ENCODE measurements around the gene TBC1D10B.
"Not testable (repeated sequence)": the region's sequence is repeated elsewhere in the genome, so short reads cannot be mapped to it uniquely, and the experiment has no call there.

Gene TBC1D10B

DNA sequence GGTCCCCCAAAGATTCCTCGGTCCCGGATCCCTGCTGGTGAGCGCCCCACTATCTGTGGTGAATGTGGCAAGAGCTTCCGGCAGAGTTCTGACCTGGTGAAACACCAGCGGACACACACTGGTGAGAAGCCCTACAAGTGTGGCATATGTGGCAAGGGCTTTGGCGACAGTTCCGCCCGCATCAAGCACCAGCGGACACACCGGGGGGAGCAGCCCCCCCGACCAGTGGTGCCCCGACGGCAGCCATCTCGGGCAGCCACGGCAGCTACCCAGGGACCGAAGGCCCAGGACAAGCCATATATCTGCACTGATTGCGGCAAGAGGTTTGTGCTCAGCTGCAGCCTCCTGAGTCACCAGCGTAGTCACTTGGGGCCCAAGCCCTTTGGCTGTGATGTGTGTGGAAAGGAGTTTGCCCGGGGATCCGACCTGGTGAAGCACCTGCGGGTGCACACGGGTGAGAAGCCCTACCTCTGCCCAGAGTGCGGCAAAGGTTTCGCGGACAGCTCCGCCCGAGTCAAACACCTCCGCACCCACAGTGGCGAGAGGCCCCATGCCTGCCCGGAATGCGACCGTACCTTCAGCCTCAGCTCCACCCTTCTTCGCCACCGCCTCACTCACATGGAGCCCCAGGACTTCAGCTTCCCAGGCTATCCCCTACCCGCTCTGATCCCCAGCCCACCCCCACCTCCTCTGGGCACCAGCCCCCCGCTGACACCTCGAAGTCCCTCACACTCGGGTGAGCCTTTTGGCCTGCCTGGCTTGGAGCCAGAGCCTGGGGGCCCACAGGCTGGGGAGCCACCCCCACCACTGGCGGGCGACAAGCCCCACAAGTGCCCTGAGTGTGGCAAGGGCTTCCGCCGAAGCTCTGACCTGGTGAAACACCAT lies 27.7 kb upstream of the TBC1D10B start:
- no peak for DNase-seq (ENCODE audit: low read depth in 2 of 2)

DNA sequence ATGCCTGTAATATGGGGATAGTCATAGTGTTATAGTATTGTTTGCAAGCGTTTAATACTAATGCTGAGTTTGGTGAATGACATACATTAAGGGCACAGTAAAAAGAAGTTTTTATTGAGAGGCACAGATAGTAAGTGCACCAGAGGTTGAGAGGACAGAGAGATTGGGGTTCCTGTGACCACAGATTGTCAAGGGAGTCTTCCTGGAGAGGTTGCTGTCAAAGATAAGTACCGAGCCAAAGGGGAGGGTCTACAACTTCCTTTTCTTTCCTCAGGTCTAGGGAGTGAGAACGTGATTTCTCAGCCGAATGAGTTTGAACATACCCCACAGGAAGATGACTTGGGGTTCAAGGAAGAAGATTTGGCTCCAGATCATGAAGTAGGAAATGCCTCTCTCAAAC lies 26.8 kb upstream of the TBC1D10B start:
- DNase-seq (ENCODE audit: low read depth in 2 of 2), result no peak

DNA sequence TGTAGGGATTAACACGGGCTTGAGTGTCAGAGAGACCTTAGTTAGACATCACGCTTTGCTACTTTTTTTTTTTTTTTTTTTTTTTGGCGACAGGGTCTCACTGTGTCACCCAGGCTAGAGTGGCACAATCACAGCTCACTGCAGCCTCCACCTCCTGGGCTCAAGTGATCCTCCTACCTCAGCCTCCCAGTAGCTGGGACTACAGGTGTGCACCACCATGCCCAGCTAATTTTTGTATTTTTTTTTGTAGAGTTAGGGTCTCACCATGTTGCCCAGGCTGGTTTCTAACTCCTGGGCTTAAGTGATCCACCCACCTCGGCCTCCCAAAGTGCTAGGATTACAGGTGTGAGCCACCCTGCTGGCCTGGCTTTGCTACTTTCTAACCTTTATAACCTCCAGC lies 26.3 kb upstream of the TBC1D10B start:
- not testable (repeated sequence) for DNase-seq (ENCODE audit: low read depth in 2 of 2)

- DNase-seq (ENCODE audit: low read depth in 2 of 2), result no peak
Observed at GRCh38 chr16:30395992-30396585, 25.8 kb upstream of the TBC1D10B start.

DNA sequence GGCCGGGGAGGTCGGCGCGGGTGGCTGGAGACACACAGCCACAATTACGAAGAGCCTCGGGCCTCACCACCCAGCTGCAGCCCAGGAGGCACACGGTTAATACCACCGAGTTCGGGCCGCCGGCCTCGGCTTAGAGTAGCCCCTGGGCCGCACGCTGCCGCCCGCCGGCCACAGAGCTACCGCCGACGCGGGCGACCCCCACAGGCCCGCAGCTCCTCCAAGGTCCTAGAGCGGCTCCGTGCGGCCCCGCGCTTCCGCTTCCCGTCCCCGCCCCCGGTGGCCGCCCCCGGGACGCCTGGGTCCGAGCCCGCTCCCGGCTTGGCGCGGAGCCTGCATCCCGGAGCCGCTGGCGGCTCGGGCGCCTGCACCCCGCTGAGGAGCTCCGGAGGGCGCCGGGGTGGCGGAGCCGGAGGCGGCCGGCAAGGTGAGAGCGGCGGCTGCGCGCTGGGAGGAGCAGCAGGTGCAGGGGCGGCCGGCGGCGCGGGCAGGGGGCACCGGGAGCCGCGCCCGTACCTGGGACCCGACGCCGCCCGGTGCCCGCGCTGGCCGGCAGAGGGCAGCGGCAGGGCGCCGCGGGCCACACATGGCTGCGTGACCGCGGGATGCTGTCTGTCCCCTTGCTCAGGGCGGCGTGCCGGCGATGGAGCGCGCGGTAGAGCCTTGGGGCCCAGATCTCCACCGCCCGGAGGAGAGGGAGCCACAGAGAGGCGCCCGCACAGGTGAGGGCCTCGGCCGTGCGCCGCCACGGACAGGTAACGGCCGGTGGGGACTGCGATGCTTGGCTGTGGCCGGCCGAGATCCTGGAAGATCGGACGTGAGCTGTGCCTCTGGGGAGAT lies 25.1 kb upstream of the TBC1D10B start, which contains the start of gene ZNF48:
Gene ZNF48, plus strand, starts transcription at position 266 of the 837 bp plus-strand sequence. Its CDS starts 375 bp downstream, at position 641.
- DNase-seq (ENCODE audit: low read depth in 2 of 2), result peak in 1 of 2 donors; percentile 51

- DNase-seq (ENCODE audit: low read depth in 2 of 2), result no peak
Observed at GRCh38 chr16:30394592-30395154, 24.4 kb upstream of the TBC1D10B start.

GRCh38 chr16:30383521-30383920 lies 13.2 kb upstream of the TBC1D10B start:
- no peak for DNase-seq (ENCODE audit: low read depth in 2 of 2)

DNA sequence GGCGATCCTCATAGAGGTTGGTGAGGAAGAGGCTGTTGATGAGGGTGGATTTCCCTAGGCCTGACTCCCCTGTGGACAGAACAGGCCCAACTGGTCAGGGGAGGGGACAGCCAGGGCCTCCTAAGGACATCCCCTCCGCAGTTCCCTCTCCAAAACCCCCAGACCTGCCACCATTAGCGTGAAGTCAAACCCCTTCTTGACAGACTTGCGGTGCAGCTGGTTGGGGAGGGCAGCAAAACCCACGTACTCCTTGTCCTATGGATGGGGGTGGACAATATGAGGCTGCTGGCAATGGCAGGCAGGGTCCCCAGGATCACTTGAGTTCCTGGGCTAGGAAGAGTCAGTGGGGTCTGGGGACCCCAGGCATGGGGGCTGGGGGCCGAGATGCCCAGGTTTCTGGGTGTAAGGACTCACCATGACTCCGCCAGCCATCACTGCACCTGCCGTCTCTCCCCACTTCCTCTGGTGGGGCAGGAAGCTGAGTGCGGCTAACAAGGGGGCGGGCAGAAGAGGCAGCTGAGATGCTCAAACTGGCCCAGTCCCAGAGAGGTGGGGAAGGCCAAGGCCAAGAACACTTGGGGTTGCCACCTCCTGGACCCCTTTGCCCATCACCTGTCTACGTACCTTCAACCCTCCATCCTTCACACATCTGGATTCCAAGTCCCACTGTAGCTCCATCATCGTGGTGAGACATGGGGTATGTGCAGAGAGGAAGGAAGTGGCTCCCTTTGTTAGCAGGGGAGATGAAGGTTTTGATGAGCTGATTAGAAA lies 12.0 kb upstream of the TBC1D10B start, which contains the start of gene SEPTIN1:
Gene SEPTIN1, minus strand, starts transcription at position 451 of the 771 bp plus-strand sequence. Its CDS starts 19 bp downstream, at position 432.
- peak; percentile 65 to 73 for DNase-seq (ENCODE audit: low read depth in 2 of 2)

DNA sequence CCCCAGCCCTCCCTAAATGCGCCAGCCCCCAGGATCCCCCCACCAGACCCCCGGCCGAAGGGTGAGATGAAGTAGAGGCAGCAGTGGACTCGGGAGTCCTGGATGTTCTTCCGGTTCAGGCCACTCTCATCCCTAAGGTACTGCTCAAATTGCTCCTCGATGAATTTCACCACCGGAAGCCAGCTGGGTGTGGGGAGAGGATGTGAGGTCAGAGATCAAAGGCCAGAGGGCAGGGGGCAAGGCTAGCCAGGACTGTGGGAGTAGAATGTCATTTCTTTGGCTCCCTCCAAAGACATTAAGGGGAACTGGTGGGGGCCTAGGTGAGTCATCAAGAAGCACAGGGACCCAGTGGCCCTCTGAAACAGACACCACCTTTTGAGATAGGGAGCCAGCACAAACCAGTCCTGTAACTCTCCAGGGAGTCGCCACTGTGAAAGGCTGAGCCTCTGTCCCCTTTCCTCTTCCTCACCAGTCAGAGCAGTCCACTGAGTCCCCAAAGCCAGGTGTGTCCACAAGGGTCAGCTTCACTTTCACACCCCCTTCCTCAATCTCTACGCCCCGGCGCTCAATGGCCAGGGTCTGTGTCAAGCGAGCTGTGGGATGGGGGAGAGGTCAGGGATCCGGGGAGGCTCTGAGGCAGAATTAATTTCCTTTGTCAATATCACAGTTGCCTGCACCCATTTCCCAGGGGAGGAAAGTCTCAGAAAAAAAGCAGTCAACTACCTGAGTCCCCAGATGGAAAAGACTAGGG lies 11.2 kb upstream of the TBC1D10B start:
- DNase-seq (ENCODE audit: low read depth in 2 of 2), result no peak

- no peak for DNase-seq (ENCODE audit: low read depth in 2 of 2)
Observed at GRCh38 chr16:30380803-30381208, 10.5 kb upstream of the TBC1D10B start.

DNA sequence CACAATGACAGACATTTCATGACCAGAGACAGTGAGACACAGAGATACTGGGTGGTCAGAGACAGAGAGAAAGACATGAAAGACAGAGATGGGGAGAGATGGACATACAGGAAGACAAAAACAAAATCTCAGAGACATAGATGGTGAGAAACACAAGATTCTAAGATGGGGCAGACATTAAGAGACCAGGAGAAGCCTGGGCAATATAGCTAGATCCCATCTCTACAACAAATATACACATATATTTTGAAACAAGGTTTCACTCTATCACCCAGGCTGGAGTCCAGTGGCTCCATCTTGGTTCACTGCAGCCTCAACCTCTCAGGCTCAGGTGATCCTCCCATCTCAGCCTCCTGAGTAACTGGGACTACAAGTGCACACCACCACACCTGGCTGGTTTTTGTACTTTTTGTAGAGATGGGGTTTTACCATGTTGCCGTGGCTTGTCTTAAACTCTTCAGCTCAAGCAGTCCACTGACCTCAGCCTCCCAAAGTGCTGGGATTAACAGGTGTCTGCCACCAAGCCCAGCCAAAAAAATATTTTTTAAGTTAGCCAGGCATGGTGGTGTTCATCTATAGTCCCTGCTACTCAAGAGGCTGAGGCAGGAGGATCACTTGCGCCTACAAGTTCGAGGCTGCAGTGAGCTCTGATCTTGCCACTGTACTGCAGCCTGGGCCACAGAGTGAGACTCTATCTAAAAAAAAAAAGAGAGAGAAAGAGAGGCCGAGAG lies 9.9 kb upstream of the TBC1D10B start:
- no peak for DNase-seq (ENCODE audit: low read depth in 2 of 2)

DNA sequence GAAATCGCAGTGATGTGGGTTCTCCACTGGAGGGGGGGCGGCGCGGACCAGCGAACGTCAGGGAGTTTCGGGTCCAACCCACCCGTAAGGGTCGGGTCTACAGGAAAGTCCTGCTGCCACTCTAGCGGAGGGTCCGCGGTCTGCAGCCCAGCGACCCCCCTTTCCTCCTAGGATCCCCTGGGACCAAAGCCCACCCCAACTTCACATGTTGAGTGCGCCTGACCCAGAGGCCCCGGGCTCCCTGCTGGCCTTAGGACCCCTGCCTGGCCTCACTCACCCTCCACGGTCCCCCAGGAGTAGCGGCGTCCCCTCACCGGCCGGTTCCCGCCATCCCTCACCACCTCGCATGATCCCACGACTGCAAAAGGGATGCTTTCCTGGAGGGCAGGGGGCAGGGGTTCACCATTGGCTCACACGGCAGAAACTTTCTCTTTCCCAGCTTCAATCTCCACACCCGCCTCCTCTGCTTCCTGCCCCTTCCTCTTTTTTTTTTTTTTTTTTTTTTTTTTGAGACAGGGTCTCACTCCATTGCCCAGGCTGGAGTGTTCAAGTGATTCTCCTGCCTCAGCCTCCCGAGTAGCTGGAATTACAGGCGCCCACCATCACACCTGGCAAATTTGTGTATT lies 9.0 kb upstream of the TBC1D10B start:
- DNase-seq (ENCODE audit: low read depth in 2 of 2), result no peak

DNA sequence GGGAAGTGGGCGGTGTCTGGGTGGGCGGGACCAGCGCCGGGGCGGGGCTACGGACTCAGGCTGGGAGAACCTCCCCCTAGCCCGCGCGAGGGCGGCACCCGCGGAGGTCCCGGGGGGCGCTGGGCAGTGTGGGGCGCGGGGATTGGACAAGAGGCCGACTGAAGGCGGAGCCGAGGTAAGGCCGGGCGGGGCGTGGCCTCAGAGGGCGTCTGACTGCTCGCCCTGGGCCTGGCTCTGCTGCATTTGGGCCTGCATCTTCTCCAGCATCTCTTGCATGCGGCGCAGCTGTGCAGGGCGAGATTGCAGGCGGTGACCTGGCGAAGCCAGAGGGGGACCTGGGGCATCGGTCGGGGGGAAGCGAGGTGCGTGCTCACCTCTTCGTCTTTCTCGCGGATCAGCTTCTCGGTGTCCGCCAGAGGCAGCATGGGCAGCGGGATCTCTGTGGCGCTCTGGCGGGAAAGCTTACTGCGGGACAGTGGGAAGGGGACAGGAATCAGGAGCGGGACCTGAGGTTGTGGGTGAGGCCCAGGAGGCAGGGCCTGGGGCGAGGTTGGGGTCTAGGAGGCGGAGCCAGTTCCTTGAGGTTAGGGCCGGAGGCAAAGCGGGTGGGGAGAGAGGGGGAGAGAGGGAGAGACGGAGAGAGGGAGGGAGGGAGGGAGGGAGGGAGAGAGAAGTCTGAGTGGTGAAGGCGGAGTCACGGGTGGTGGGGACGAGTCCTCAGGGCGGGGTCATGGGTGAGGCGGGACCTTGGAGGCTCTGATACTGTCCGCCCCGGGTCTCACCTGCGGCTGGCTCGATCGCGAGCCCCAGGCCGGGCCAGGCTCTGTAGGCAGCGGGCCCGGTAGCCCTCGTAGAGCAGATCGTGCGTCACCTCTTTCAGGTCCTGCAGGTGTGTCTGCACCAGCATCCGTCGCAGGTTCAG lies 8.2 kb upstream of the TBC1D10B start:
- peak; percentile 99 to 100 for DNase-seq (ENCODE audit: low read depth in 2 of 2)

DNA sequence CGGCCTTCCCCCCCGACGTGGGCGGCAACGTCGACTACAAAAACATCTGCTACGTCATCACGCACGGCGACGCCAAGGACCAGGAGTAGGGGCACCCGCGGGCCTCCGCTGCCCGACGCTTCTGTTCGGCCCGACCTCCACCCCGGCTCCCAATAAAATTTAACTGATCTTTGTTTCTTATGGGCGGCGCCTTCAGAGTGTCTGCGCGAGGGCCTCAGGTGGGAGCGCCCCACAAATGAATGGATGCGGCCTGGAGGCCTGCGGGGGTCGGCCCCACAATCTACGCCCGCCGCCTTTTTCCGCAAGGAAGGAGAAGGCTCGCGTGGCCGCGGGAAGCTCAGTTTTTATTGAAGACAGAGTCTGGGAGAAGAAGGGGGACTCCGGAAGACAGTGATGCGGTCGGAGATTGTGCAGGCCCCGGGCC lies 7.5 kb upstream of the TBC1D10B start:
- peak; percentile 77 to 78 for DNase-seq (ENCODE audit: low read depth in 2 of 2)

- no peak for DNase-seq (ENCODE audit: low read depth in 2 of 2)
Observed at GRCh38 chr16:30377050-30377811, 6.9 kb upstream of the TBC1D10B start.

GRCh38 chr16:30376461-30376902 lies 6.2 kb upstream of the TBC1D10B start:
- no peak for DNase-seq (ENCODE audit: low read depth in 2 of 2)

DNA sequence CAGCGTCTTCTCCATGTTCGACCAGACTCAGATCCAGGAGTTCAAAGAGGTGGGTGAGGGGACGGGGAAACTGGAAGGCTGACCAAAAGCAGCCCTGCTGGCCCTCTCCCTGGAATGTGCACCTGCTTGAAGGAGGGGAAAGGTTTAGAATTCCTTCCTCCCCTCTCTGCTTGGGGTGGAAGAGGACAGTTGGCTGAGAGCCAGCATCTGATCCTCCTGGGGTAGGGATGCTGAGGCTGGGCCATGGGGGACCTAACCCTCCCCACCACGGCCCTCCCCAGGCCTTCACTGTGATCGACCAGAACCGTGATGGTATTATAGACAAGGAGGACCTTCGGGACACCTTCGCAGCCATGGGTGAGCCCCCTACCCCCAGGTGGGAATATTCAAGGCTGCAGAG lies 5.6 kb upstream of the TBC1D10B start:
- no peak for DNase-seq (ENCODE audit: low read depth in 2 of 2)
